Stomach (tissue), 9 donors: ENCODE measurements around the gene CD300E. TPM values are rescaled to one million over a fixed set of nuclear protein-coding genes. Genes with fewer than 3 reads are reported as not detected.

Experiments
- DNase-seq, 2 donors: peaks; one replicate each; pipeline versions ENCODE4 v3.0.0 to v3.0.0-alpha.2; 2013 to 2019
- H3K27ac ChIP-seq, 5 donors: fragments of 200-600 bp in 4 of 5; sonication (generic) in 4 of 5; one replicate each; pipeline ENCODE4 v1.5.1; 2013 to 2019; ENCODE audit warnings: mild to moderate bottlenecking in 1 of 5, moderate library complexity in 1 of 5
- H3K27me3 ChIP-seq, 3 donors: fragments of 200-600 bp; sonication (generic); one replicate each; pipeline ENCODE4 v1.5.1; 2017 to 2019; ENCODE audit warnings: mixed run types in 1 of 3
- H3K36me3 ChIP-seq, 4 donors: fragments of 200-600 bp; sonication (generic); 1 replicate in 3 of 4; 2 replicates in 1 of 4; pipeline ENCODE4 v1.5.1; 2016 to 2019
- H3K4me1 ChIP-seq, 4 donors: fragments of 200-600 bp; sonication (generic); one replicate each; pipeline ENCODE4 v1.5.1; 2016 to 2019
- H3K4me3 ChIP-seq, 4 donors: fragments of 200-600 bp; sonication (generic) in 3 of 4; one replicate each; pipeline ENCODE4 v1.5.1; 2016 to 2019; ENCODE audit warnings: mild to moderate bottlenecking in 1 of 4
- H3K9me3 ChIP-seq, 4 donors: fragments of 200-600 bp; sonication (generic); one replicate each; pipeline ENCODE4 v1.5.1; 2016 to 2019
- EP300 ChIP-seq: sonication (generic); formaldehyde crosslinking; IDR thresholded peaks from one replicate; pipeline ENCODE4 v1.6.1; 2017; ENCODE audit warnings: antibody characterized with exemption
- POLR2A ChIP-seq, 4 donors: fragments of 450-650 bp; IDR thresholded peaks; one replicate each; pipeline ENCODE4 v1.6.1; 2016; ENCODE audit warnings: antibody characterized with exemption in 4 of 4, control low read depth in 2 of 4, mild to moderate bottlenecking in 1 of 4, moderate library complexity in 1 of 4
- POLR2AphosphoS5 ChIP-seq, 3 donors: sonication (generic); formaldehyde crosslinking; IDR thresholded peaks; one replicate each; pipeline ENCODE4 v1.6.1; 2016; ENCODE audit warnings: antibody characterized with exemption in 3 of 3
- WGBS, 5 donors: extraction: QIAGEN DNeasy Blood & Tissue Kit in 3 of 5; methylation state at CpG; one replicate each; pipeline versions ENCODE4 v1.1.5 to v1.1.7; 2013 to 2018; 5-methylcytosine and 5-hydroxymethylcytosine counted together
- intact Hi-C: fragments of 100-400 bp; cut with DNase I; formaldehyde crosslinking; loops from one replicate; pipeline ENCODE4 v1.15.1; 2023; ENCODE audit warnings: low total_unique reads
- polyA plus RNA-seq, 3 donors: library from polyadenylated mRNA; stranded (reverse); fragments of 200-250 nt; gene quantifications; one replicate each; pipeline ENCODE4 v1.2.3, GENCODE V29; 2013
- total RNA-seq, 5 donors: library from RNA; depleted of rRNA; stranded (reverse); fragments of >200 nt; gene quantifications; one replicate each; pipeline versions ENCODE4 v1.1.0 to v1.2.3, GENCODE V29; 2014 to 2016
- TF ChIP-seq, protein P1 (sequence below), 7 experiments: fragments of 450-650 bp in 4 of 7; fragments of 200-600 bp in 3 of 7; sonication (generic) in 3 of 7; IDR thresholded peaks; one replicate each; pipeline ENCODE4 v1.5.1; 2016 to 2019; ENCODE audit warnings: antibody characterized with exemption in 7 of 7, control low read depth in 2 of 7, mild to moderate bottlenecking in 1 of 7
- donor health status: healthy with polysubstance abuse.
- donor health status: Bipolar disorder and iron deficiency.
- donor health status: healthy.

CD300E gene
- total and polyA plus RNA-seq, 8 donors, result 0.15 to 7.6 (median 0.37) TPM; not detected in 3

GRCh38 chr17:74599023-74599399, 24.5 kb downstream of the CD300E start:
- no peak for TF ChIP-seq POLR2A (IDR thresholded peaks at IDR 0.05)
- TF ChIP-seq, protein P1, sequence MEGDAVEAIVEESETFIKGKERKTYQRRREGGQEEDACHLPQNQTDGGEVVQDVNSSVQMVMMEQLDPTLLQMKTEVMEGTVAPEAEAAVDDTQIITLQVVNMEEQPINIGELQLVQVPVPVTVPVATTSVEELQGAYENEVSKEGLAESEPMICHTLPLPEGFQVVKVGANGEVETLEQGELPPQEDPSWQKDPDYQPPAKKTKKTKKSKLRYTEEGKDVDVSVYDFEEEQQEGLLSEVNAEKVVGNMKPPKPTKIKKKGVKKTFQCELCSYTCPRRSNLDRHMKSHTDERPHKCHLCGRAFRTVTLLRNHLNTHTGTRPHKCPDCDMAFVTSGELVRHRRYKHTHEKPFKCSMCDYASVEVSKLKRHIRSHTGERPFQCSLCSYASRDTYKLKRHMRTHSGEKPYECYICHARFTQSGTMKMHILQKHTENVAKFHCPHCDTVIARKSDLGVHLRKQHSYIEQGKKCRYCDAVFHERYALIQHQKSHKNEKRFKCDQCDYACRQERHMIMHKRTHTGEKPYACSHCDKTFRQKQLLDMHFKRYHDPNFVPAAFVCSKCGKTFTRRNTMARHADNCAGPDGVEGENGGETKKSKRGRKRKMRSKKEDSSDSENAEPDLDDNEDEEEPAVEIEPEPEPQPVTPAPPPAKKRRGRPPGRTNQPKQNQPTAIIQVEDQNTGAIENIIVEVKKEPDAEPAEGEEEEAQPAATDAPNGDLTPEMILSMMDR (IDR thresholded peaks at IDR 0.05), result no peak
- H3K9me3 ChIP-seq, result no peaks in the 10 kb centered on the region
- peaks cover 0 to 5% (median 0%) of the 10 kb centered on the region in 4 donors for H3K4me1 ChIP-seq
- intact Hi-C loops, result no loop called here
- 13 to 36% (median 17%) methylated on average over 3 of the region's 3 CpGs for WGBS, 5 donors
- no peak overlapping the region for H3K4me3 ChIP-seq
- H3K27me3 ChIP-seq, result peaks cover 0 to 56% (median 10%) of the 10 kb centered on the region in 3 donors
- no peaks in the 10 kb centered on the region for H3K36me3 ChIP-seq
- no peak for DNase-seq
- H3K27ac ChIP-seq, result no peak overlapping the region

DNA sequence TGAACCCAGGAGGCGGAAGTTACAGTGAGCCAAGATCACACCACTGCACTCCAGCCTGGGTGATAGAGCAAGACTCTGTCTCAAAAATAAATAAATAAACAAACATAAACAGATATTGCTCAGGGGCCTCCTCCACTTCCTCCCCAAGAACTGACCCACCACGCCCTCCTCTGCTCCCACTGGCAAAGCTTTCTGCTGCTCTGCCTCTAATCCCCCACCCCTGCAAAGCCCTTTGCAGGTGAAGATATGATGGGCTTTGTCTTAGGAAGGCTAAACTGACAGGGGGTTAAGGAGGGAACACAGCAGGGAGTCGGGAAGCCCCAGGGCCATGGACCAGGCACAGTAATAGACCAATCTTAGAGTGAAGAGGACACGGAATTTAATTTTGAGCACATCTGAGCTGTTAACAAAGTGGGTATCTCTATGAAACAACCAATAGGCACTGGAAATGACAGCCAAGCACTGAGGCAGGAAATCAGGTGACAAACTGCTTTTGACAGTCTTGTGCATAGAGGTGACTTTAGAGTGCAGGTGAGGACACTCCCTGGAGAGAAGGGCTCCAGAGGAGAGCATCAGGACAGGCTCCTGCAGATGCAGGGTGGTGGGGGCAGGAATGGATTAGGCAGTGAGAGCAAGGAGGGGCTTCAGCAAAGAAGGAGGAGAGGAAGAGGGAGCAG, 25.1 kb downstream of the CD300E start:
- H3K27me3 ChIP-seq, result peaks cover 0 to 57% (median 7%) of the 10 kb centered on the region in 3 donors
- TF ChIP-seq EP300 (no peak), POLR2A (IDR thresholded peaks at IDR 0.05) (no peak), POLR2AphosphoS5 (IDR thresholded peaks at IDR 0.05) (no peak)
- TF ChIP-seq, protein P1 (IDR thresholded peaks at IDR 0.05), result no peak
- no peak overlapping the region for H3K4me3 ChIP-seq
- WGBS, 5 donors, result 51 to 79% (median 64%) methylated on average over 4 of the region's 4 CpGs
- no peaks in the 10 kb centered on the region for H3K9me3 ChIP-seq
- peaks cover 0 to 5% (median 0%) of the 10 kb centered on the region in 4 donors for H3K4me1 ChIP-seq
- no peak for DNase-seq
- H3K27ac ChIP-seq, result no peak overlapping the region
- intact Hi-C loops, result no loop called here
- H3K36me3 ChIP-seq, result no peaks in the 10 kb centered on the region

DNA sequence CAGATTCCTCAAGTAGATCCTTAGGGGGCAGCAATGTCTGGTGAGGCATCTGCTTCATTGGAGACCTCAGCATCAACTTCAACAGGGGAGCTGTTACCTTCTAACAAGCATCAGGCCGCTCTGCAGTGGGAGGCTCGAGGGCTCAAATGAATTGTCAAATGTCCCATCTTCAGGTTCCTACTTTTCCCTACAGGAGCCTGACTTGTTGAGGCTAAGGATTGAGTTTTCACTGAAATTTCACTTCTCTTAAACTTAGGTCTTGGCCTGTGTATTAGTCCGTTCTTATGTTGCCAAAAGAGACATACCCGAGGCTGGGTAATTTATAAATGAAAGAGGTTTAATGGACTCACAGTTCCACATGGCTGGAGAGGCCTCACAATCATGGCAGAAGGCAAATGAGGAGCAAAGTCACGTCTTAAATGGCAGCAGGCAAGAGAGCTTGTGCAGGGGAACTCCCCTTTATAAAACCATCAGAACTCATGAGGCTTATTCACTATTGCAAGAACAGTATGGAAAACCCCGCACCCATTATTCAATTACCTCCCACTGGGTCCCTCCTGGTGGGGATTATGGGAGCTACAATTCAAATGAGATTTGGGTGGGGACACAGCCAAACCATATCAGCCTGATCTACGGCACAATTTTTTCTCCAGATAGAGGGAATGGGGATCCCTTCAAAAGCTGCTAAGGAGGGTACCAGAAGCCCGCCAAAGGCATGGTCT, 26.3 kb downstream of the CD300E start:
- Histone ChIP-seq H3K4me1 (peaks cover 0 to 5% (median 0%) of the 10 kb centered on the region in 4 donors), H3K4me3 (no peak overlapping the region), H3K36me3 (no peaks in the 10 kb centered on the region), H3K9me3 (no peaks in the 10 kb centered on the region), H3K27me3 (peaks cover 0 to 53% (median 7%) of the 10 kb centered on the region in 3 donors), H3K27ac (no peak overlapping the region)
- no peak for DNase-seq
- WGBS, 5 donors, result 64 to 79% (median 74%) methylated on average over 8 of the region's 8 CpGs
- intact Hi-C loops, result no loop called here
- TF ChIP-seq POLR2AphosphoS5 (IDR thresholded peaks at IDR 0.05) (no peak), EP300 (no peak), POLR2A (IDR thresholded peaks at IDR 0.05) (no peak)
- TF ChIP-seq, protein P1 (IDR thresholded peaks at IDR 0.05), result no peak

DNA sequence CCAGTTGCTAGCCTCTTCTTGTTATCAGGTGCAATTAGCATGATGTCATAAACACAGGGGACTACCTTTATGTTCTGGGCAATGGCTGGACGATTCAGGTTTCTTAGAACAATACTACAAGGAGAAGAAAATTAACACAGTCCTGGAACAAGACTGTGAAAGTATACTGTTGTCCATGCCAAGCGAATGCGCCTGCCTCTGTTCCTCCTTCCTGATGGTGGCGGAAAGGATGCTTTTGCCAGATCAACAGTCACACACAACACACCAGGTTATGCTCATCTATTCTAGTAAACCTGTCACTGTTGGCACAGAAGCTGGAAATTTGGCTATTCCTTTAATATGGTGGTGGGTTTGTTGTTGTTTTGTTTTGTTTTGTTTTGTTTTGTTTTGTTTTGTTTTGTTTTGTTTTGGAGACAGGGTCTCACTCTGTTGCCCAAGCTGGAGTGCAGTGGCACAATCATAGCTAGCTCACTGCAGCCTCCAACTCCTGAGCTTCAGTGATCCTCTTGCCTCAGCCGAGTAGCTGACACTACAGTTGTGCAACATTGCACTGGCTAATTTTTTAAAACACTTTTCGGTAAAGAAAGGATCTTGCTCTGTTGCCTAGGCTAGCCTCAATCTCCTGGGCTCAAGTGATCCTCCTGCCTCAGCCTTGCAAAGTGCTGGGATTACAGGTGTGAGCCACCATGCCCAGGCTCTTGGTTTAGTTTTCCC, 28.3 kb downstream of the CD300E start:
- H3K4me1 ChIP-seq, result peaks cover 0 to 5% (median 0%) of the 10 kb centered on the region in 4 donors
- intact Hi-C loops, result no loop called here
- 61 to 83% (median 70%) methylated on average over 6 of the region's 6 CpGs for WGBS, 5 donors
- no peaks in the 10 kb centered on the region for H3K9me3 ChIP-seq
- TF ChIP-seq POLR2AphosphoS5 (IDR thresholded peaks at IDR 0.05), result no peak
- H3K27ac ChIP-seq, result no peak overlapping the region
- no peak for DNase-seq
- H3K4me3 ChIP-seq, result no peak overlapping the region
- H3K36me3 ChIP-seq, result no peaks in the 10 kb centered on the region
- H3K27me3 ChIP-seq, result peaks cover 0 to 46% (median 7%) of the 10 kb centered on the region in 3 donors
